IMR-90 (cell line): ENCODE results near the gene ANKEF1. TPM values are rescaled to one million over a fixed set of nuclear protein-coding genes. Genes with fewer than 3 reads are reported as not detected.

ENCODE experiments used
- ATAC-seq: fragments of 200-7000 bp; cut with Tn5 transposase; 2 replicates; pipeline ENCODE4 v1.9.1; 2020; ENCODE audit warnings: low read depth, mild to moderate bottlenecking, moderate library complexity
- BruUV-seq: library from RNA; stranded (reverse); fragments of 400-500 nt; replicated peaks from 2 replicates; lab custom pipeline; 2021; lab: Mats Ljungman, UMichigan
- CTCF ChIA-PET: fragments of 300-600 bp; formaldehyde crosslinking; extraction: SDS; loops from one replicate; lab custom pipeline; 2021; ENCODE audit warnings: antibody characterized with exemption; lab: Yijun Ruan, JAX
- POLR2A ChIA-PET: fragments of 300-600 bp; sonication (Branson Sonifier 250); formaldehyde crosslinking; loops from one replicate; lab custom pipeline; 2022; ENCODE audit warnings: antibody characterized with exemption; ENCODE audit not compliant: unreplicated experiment; lab: Charles Lee
- DNase-seq: peaks from one replicate; pipeline ENCODE4 v3.0.0; 2013
- H2AFZ ChIP-seq: replicated peaks from 2 replicates; pipeline ENCODE3; 2013; ENCODE audit warnings: low read length, mild to moderate bottlenecking; ENCODE audit not compliant: poor library complexity
- H2AK5ac ChIP-seq: 2 replicates; pipeline ENCODE4 v1.6.1; 2013; ENCODE audit warnings: low read depth, low read length, inconsistent platforms
- H2AK9ac ChIP-seq: replicated peaks from 2 replicates; pipeline ENCODE3; 2013; ENCODE audit warnings: mild to moderate bottlenecking, low read depth, low read length, moderate library complexity; ENCODE audit not compliant: poor library complexity
- H2BK120ac ChIP-seq: 2 replicates; pipeline ENCODE4 v1.6.1; 2013; ENCODE audit warnings: low read depth, low read length, inconsistent platforms
- H2BK15ac ChIP-seq: 3 replicates; pipeline ENCODE4 v1.6.1; 2013; ENCODE audit warnings: low read depth, low read length, inconsistent platforms
- H2BK20ac ChIP-seq: 2 replicates; pipeline ENCODE4 v1.6.1; 2013; ENCODE audit warnings: low read depth, mild to moderate bottlenecking, inconsistent platforms, low read length, moderate library complexity
- H2BK5ac ChIP-seq: 2 replicates; pipeline ENCODE4 v1.6.1; 2013; ENCODE audit warnings: mild to moderate bottlenecking, low read depth, low read length, inconsistent platforms; ENCODE audit not compliant: poor library complexity, severe bottlenecking
- H3K14ac ChIP-seq: replicated peaks from 2 replicates; pipeline ENCODE4 v1.6.1; 2013; ENCODE audit warnings: low read depth, low read length, inconsistent platforms
- H3K18ac ChIP-seq: 2 replicates; pipeline ENCODE4 v1.6.1; 2013; ENCODE audit warnings: low read depth, low read length, control low read depth
- H3K23ac ChIP-seq: 2 replicates; pipeline ENCODE4 v1.6.1; 2013; ENCODE audit warnings: low read depth, low read length, inconsistent platforms
- H3K27ac ChIP-seq: 2 replicates; pipeline ENCODE4 v1.5.1; 2013; ENCODE audit warnings: mild to moderate bottlenecking, control low read depth, low read length; ENCODE audit not compliant: insufficient read depth
- H3K27me3 ChIP-seq: 2 replicates; pipeline ENCODE4 v1.6.1; 2013; ENCODE audit warnings: low read length; ENCODE audit not compliant: control insufficient read depth, insufficient read depth
- H3K36me3 ChIP-seq: 2 replicates; pipeline ENCODE4 v1.6.1; 2013; ENCODE audit warnings: low read length, mixed read lengths; ENCODE audit not compliant: control insufficient read depth, insufficient read depth
- H3K4ac ChIP-seq: 2 replicates; pipeline ENCODE4 v1.6.1; 2013; ENCODE audit warnings: low read depth, low read length, inconsistent platforms
- H3K4me1 ChIP-seq: 2 replicates; pipeline ENCODE4 v1.6.1; 2013; ENCODE audit warnings: low read length, mixed read lengths; ENCODE audit not compliant: control insufficient read depth, insufficient read depth
- H3K4me2 ChIP-seq: 2 replicates; pipeline ENCODE4 v1.6.1; 2013; ENCODE audit warnings: low read depth, mild to moderate bottlenecking, control low read depth, low read length, moderate library complexity
- H3K4me3 ChIP-seq: 2 replicates; pipeline ENCODE4 v1.5.1; 2013; ENCODE audit warnings: low read depth, mild to moderate bottlenecking, control low read depth, low read length, moderate library complexity; ENCODE audit not compliant: insufficient read depth
- H3K56ac ChIP-seq: 2 replicates; pipeline ENCODE4 v1.6.1; 2013; ENCODE audit warnings: low read length, inconsistent platforms; ENCODE audit not compliant: insufficient read depth; ENCODE audit errors: extremely low read depth
- H3K79me1 ChIP-seq, 2 experiments: 2 replicates each; pipeline ENCODE4 v1.6.1; 2013; ENCODE audit warnings: low read length in 2 of 2, inconsistent platforms in 1 of 2, low read depth in 1 of 2
- H3K9ac ChIP-seq: 2 replicates; pipeline ENCODE4 v1.6.1; 2013; ENCODE audit warnings: low read depth, low read length, control low read depth
- H3K9me1 ChIP-seq: 2 replicates; pipeline ENCODE4 v1.6.1; 2013; ENCODE audit warnings: low read length, inconsistent platforms; ENCODE audit not compliant: insufficient read depth
- H3K9me3 ChIP-seq: 2 replicates; pipeline ENCODE4 v1.6.1; 2013; ENCODE audit warnings: low read length; ENCODE audit not compliant: control insufficient read depth, insufficient read depth
- H4K20me1 ChIP-seq: 2 replicates; pipeline ENCODE4 v1.6.1; 2013; ENCODE audit warnings: low read length, inconsistent platforms; ENCODE audit not compliant: insufficient read depth
- H4K5ac ChIP-seq: 2 replicates; pipeline ENCODE4 v1.6.1; 2013; ENCODE audit warnings: mild to moderate bottlenecking, low read depth, low read length, control low read depth
- H4K8ac ChIP-seq, 2 experiments: 2 replicates each; pipeline ENCODE4 v1.6.1; 2013; ENCODE audit warnings: low read depth in 2 of 2, low read length in 2 of 2, control low read depth in 1 of 2, inconsistent platforms in 1 of 2
- H4K91ac ChIP-seq: 2 replicates; pipeline ENCODE4 v1.6.1; 2013; ENCODE audit warnings: low read depth, low read length, inconsistent platforms; ENCODE audit not compliant: insufficient read depth
- BHLHE40 ChIP-seq: fragments of 150-350 bp; IDR thresholded peaks from 2 replicates; pipeline ENCODE4 v1.6.1; 2016; ENCODE audit warnings: mild to moderate bottlenecking, low read depth, low read length
- CEBPB ChIP-seq: IDR thresholded peaks from 2 replicates; pipeline ENCODE4 v1.6.1; 2012; ENCODE audit warnings: low read depth, low read length, improper control_type of control experiment
- CHD1 ChIP-seq: IDR thresholded peaks from 2 replicates; pipeline ENCODE4 v1.6.1; 2012; ENCODE audit warnings: low read depth, low read length, improper control_type of control experiment
- FOS ChIP-seq: fragments of 150-350 bp; IDR thresholded peaks from 2 replicates; pipeline ENCODE4 v1.6.1; 2016; ENCODE audit warnings: low read depth, low read length
- MAFK ChIP-seq: IDR thresholded peaks from 2 replicates; pipeline ENCODE4 v1.6.1; 2012; ENCODE audit warnings: low read depth, low read length, improper control_type of control experiment
- MAZ ChIP-seq: IDR thresholded peaks from 2 replicates; pipeline ENCODE4 v1.6.1; 2012; ENCODE audit warnings: low read depth, mild to moderate bottlenecking, low read length, improper control_type of control experiment, moderate library complexity, borderline replicate concordance
- MXI1 ChIP-seq: IDR thresholded peaks from 2 replicates; pipeline ENCODE4 v1.6.1; 2012; ENCODE audit warnings: low read depth, mild to moderate bottlenecking, low read length, moderate library complexity, borderline replicate concordance
- NFE2L2 ChIP-seq: fragments of 150-350 bp; IDR thresholded peaks from 2 replicates; pipeline ENCODE4 v1.6.1; 2016; ENCODE audit warnings: low read depth, mild to moderate bottlenecking, low read length
- POLR2A ChIP-seq: IDR thresholded peaks from 2 replicates; pipeline ENCODE4 v1.6.1; 2012; ENCODE audit warnings: mild to moderate bottlenecking, low read depth, low read length
- RAD21 ChIP-seq: IDR thresholded peaks from 2 replicates; pipeline ENCODE4 v1.6.1; 2012; ENCODE audit warnings: low read length, improper control_type of control experiment
- RCOR1 ChIP-seq: IDR thresholded peaks from 2 replicates; pipeline ENCODE4 v1.6.1; 2012; ENCODE audit warnings: mild to moderate bottlenecking, low read length, improper control_type of control experiment; ENCODE audit not compliant: insufficient replicate concordance
- RFX5 ChIP-seq: IDR thresholded peaks from 2 replicates; pipeline ENCODE4 v1.8.0; 2012; ENCODE audit warnings: low read depth, mild to moderate bottlenecking, low read length, moderate library complexity
- SMC3 ChIP-seq: fragments of 150-350 bp; IDR thresholded peaks from 2 replicates; pipeline ENCODE4 v1.6.1; 2016; ENCODE audit warnings: low read depth, mild to moderate bottlenecking, antibody characterized with exemption, low read length, moderate library complexity
- WGBS, 2 experiments: methylation state at CpG; one replicate each; pipeline versions ENCODE4 v1.1.5 to v1.1.7; 2013; ENCODE audit warnings: missing lambda C conversion rate in 2 of 2; ENCODE audit not compliant: insufficient read length in 1 of 2; ENCODE audit errors: extremely low coverage in 2 of 2; 5-methylcytosine and 5-hydroxymethylcytosine counted together
- dilution Hi-C: fragments of 300-500 bp; cut with HindIII; formaldehyde crosslinking; loops from one replicate; pipeline ENCODE4 v1.14.3; 2018; ENCODE audit warnings: low sequenced_read_pairs; ENCODE audit not compliant: unreplicated experiment
- in situ Hi-C: fragments of 300-500 bp; cut with MboI; formaldehyde crosslinking; loops from 3 replicates; pipeline ENCODE4 v1.14.3; 2019; ENCODE audit warnings: low sequenced_read_pairs, inconsistent platforms, mixed read lengths
- intact Hi-C: fragments of 100-400 bp; cut with micrococcal nuclease; formaldehyde crosslinking; loops from 2 replicates; pipeline ENCODE4 v1.10.0; 2022
- polyA plus RNA-seq, 3 experiments: library from polyadenylated mRNA; depleted of rRNA; stranded (reverse); fragments of >200 nt; gene quantifications; 2 replicates each; pipeline ENCODE4 v1.2.3, GENCODE V29; 2012; ENCODE audit warnings: low replicate concordance in 1 of 3
- total RNA-seq: library from RNA; depleted of rRNA; stranded (reverse); fragments of >200 nt; gene quantifications from 2 replicates; pipeline ENCODE4 v1.2.3, GENCODE V29; 2012
- TF ChIP-seq, protein P1 (sequence below): fragments of 150-350 bp; IDR thresholded peaks from 2 replicates; pipeline ENCODE4 v1.6.1; 2017; ENCODE audit warnings: mild to moderate bottlenecking, antibody characterized with exemption, low read length, low read depth
- TF ChIP-seq, protein P2 (sequence below): conservative IDR thresholded peaks from 2 replicates; pipeline ENCODE4 v1.5.1; 2012; ENCODE audit warnings: mild to moderate bottlenecking, low read depth, low read length, improper control_type of control experiment
- TF ChIP-seq, protein P3 (sequence below): fragments of 150-350 bp; IDR thresholded peaks from 2 replicates; pipeline ENCODE4 v1.6.1; 2016; ENCODE audit warnings: low read depth, mild to moderate bottlenecking, low read length, moderate library complexity, borderline replicate concordance

Gene ANKEF1
- total and polyA plus RNA-seq, 2 of the 4 experiments (the other 2 are of a cell fraction), result 0.31 to 0.54 TPM

DNA sequence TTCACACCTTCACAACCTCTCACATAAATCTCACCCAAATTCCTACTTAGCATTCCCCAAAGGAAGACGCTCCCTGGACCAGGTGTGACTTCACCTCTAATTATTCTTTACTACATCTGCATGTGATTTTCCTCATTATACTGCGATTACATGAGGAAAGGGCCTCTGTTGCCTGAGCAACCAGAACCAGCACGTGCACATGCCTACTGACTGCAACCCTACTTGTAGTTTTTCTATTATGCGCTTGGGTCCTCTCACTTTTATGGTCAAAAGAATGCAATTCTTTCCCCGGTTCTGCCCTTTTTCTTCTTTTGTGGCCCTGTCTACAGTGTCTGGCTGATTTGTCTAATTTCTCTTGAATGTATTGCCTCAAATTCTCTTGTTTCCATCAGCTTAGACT, 20.4 kb upstream of the ANKEF1 start:
- dilution Hi-C loops (no loop called here), intact Hi-C loops (no loop called here), in situ Hi-C loops (no loop called here)
- Histone ChIP-seq H3K4me1 (no peaks in the 10 kb centered on the region), H3K56ac (no peak overlapping the region), H3K27me3 (no peaks in the 10 kb centered on the region; the same call in 1 of the 2 replicates), H3K27ac (no peak overlapping the region), H4K8ac (no peak overlapping the region), H3K18ac (no peak overlapping the region), H2BK20ac (no peak overlapping the region), H3K4me2 (no peak overlapping the region), H4K20me1 (no peaks in the 10 kb centered on the region), H2BK15ac (no peak overlapping the region), H3K14ac (no peak overlapping the region), H3K9me1 (no peaks in the 10 kb centered on the region), H2AK5ac (no peak overlapping the region), H3K23ac (no peak overlapping the region), H4K91ac (no peak overlapping the region), H3K9me3 (no peaks in the 10 kb centered on the region), H3K79me1 (no peaks in the 10 kb centered on the region), H3K4ac (no peak overlapping the region), H4K5ac (no peak overlapping the region), H3K36me3 (no peaks in the 10 kb centered on the region), H3K4me3 (no peak overlapping the region), H2AK9ac (no peak overlapping the region), H2BK120ac (no peak overlapping the region), H2AFZ (no peak overlapping the region), H3K9ac (no peak overlapping the region), H2BK5ac (no peak overlapping the region)
- WGBS, 2 experiments, result 69% methylated on average over 2 of the region's 5 CpGs; no CpG with 5 or more reads in 1 of the 2 experiments
- POLR2A ChIA-PET, result no interaction called here
- TF ChIP-seq, protein P1, sequence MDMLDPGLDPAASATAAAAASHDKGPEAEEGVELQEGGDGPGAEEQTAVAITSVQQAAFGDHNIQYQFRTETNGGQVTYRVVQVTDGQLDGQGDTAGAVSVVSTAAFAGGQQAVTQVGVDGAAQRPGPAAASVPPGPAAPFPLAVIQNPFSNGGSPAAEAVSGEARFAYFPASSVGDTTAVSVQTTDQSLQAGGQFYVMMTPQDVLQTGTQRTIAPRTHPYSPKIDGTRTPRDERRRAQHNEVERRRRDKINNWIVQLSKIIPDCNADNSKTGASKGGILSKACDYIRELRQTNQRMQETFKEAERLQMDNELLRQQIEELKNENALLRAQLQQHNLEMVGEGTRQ, result no peak
- no peak for TF ChIP-seq BHLHE40
- TF ChIP-seq RAD21, result no peak
- TF ChIP-seq NFE2L2, result no peak
- TF ChIP-seq MXI1, result no peak
- no peak for TF ChIP-seq MAZ
- no peak for TF ChIP-seq CEBPB
- TF ChIP-seq CHD1, result no peak
- no peak for TF ChIP-seq SMC3
- no peak for TF ChIP-seq RCOR1
- no peak for TF ChIP-seq RFX5
- no peak for TF ChIP-seq MAFK
- TF ChIP-seq, protein P2, sequence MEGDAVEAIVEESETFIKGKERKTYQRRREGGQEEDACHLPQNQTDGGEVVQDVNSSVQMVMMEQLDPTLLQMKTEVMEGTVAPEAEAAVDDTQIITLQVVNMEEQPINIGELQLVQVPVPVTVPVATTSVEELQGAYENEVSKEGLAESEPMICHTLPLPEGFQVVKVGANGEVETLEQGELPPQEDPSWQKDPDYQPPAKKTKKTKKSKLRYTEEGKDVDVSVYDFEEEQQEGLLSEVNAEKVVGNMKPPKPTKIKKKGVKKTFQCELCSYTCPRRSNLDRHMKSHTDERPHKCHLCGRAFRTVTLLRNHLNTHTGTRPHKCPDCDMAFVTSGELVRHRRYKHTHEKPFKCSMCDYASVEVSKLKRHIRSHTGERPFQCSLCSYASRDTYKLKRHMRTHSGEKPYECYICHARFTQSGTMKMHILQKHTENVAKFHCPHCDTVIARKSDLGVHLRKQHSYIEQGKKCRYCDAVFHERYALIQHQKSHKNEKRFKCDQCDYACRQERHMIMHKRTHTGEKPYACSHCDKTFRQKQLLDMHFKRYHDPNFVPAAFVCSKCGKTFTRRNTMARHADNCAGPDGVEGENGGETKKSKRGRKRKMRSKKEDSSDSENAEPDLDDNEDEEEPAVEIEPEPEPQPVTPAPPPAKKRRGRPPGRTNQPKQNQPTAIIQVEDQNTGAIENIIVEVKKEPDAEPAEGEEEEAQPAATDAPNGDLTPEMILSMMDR, result no peak
- TF ChIP-seq FOS, result no peak
- TF ChIP-seq, protein P3, sequence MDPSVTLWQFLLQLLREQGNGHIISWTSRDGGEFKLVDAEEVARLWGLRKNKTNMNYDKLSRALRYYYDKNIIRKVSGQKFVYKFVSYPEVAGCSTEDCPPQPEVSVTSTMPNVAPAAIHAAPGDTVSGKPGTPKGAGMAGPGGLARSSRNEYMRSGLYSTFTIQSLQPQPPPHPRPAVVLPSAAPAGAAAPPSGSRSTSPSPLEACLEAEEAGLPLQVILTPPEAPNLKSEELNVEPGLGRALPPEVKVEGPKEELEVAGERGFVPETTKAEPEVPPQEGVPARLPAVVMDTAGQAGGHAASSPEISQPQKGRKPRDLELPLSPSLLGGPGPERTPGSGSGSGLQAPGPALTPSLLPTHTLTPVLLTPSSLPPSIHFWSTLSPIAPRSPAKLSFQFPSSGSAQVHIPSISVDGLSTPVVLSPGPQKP, result no peak
- TF ChIP-seq POLR2A, result no peak
- BruUV-seq, result no TSS peak
- CTCF ChIA-PET, result no interaction called here
- ATAC-seq, result no peak
- DNase-seq, result no peak
